Frontal cortex (tissue), 4 donors: ENCODE data around the gene NT5DC1. TPM values are rescaled to one million over a fixed set of nuclear protein-coding genes. Genes with fewer than 3 reads are reported as not detected.

Experiments
- DNase-seq, 2 donors: peaks; one replicate each; pipeline ENCODE4 v3.0.0; 2012; ENCODE audit warnings: low spot score in 2 of 2
- FAIRE-seq: peaks from 2 replicates; lab custom pipeline; 2012; peaks lifted over from hg19 to GRCh38; lab: Jason Lieb, UNC
- total RNA-seq: library from RNA; depleted of rRNA; stranded (reverse); fragments of >200 nt; gene quantifications from one replicate; pipeline ENCODE4 v1.2.3, GENCODE V29; 2014
- donor health status: control.
- donor health status: control.
- donor health status: control.

The NT5DC1 gene
- total RNA-seq, 1 donor from 2014 or later = 4.5 TPM

GRCh38 chr6:116291701-116292396 lies 191.2 kb downstream of the NT5DC1 start:
- no peak for DNase-seq

GRCh38 chr6:116292553-116292952 lies 191.9 kb downstream of the NT5DC1 start:
- no peak for FAIRE-seq
- no peak for DNase-seq

More at GRCh38 chr6:116291701-116292396, 191.2 kb downstream of the NT5DC1 start:
- FAIRE-seq = no peak

- no peak for FAIRE-seq
- DNase-seq = no peak
Measured at GRCh38 chr6:116298273-116298672, 197.6 kb downstream of the NT5DC1 start.

GRCh38 chr6:116298973-116299372 lies 198.3 kb downstream of the NT5DC1 start:
- DNase-seq (no peak), FAIRE-seq (no peak)

Other genes starting within 250 kb of the NT5DC1 start
- 0.41 TPM for gene FRK, start 40.0 kb upstream of the NT5DC1 start, total RNA-seq
- gene COL10A1, start 25.3 kb downstream of the NT5DC1 start, total RNA-seq = not detected
- gene TSPYL4, start 153.2 kb downstream of the NT5DC1 start, total RNA-seq = 85.2 TPM
- gene TSPYL1, start 179.1 kb downstream of the NT5DC1 start, total RNA-seq = 220 TPM